Endometrial microvascular endothelial cells (primary cell): ENCODE results near the gene SLC5A3. TPM values are rescaled to one million over a fixed set of nuclear protein-coding genes. Genes with fewer than 3 reads are reported as not detected.

Experiments
- total RNA-seq: library from RNA; depleted of rRNA; stranded (reverse); fragments of >200 nt; gene quantifications from one replicate; pipeline ENCODE4 v1.2.3, GENCODE V29; 2015; ENCODE audit errors: inconsistent ontology term

Gene SLC5A3
- total RNA-seq, 1 donor from 2014 or later, result 8.3 TPM

Other genes with a start within 250 kb of the SLC5A3 start
- gene ATP5PO, start 157.8 kb upstream of the SLC5A3 start, total RNA-seq, result 258 TPM
- 17.5 TPM for gene MRPS6, start within 50 bp of the SLC5A3 start, total RNA-seq